GM23248 (cell line): Measurements from ENCODE around the gene MAP1B.

Experiments used
- EZH2 ChIP-seq: fragments of 200-600 bp; sonication (generic); IDR thresholded peaks from 2 replicates; pipeline ENCODE4 v1.6.1; 2018; ENCODE audit warnings: antibody characterized with exemption, mild to moderate bottlenecking; ENCODE audit not compliant: insufficient read depth, poor library complexity, severe bottlenecking
- EZH2phosphoT487 ChIP-seq: fragments of 200-600 bp; sonication (generic); IDR thresholded peaks from 2 replicates; pipeline ENCODE4 v1.6.1; 2018; ENCODE audit warnings: antibody characterized with exemption, moderate library complexity, mild to moderate bottlenecking, low read depth; ENCODE audit not compliant: insufficient read depth

- TF ChIP-seq EZH2 (no peak), EZH2phosphoT487 (no peak)
Measured at GRCh38 chr5:72182686-72183085, 75.4 kb downstream of the MAP1B start.
